Stromal cell of bone marrow (primary cell): ENCODE measurements around the gene NKD1.
A peak's percentile ranks its signal among the peaks of the same experiment; 100 is the strongest.

ENCODE experiments used
- DNase-seq: peaks from one replicate; pipeline ENCODE4 v3.0.0-alpha.2; 2012; ENCODE audit warnings: low read depth

NKD1 gene

DNA sequence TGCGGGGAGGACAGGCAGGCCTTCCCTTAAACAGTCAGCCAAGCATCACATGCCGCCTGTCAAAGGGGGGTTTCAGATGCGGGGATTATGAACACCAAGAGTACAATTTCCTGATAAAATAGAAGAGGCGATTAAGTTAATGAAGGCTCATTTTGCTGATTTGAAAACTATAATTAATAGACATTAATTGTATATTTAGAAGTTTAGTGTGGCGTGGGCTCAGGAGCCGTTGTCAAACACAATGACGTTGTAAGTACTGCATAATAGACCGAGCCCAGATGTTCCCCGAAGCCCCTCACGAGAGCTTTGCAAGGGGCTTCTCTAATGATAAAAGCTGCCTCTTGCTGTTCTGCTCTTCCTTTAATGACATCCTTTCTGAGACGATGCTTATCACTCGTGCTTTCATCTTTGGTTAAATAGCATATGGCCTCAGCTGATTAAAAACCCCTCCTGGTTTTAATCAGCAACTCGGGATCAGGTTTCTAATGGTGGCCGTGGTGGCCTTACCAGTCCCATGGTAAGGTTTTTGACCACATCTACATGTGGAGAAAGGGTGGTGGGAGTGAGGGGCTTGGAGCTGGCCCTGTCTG is 104.7 kb downstream of the NKD1 start:
- no peak for DNase-seq

DNA sequence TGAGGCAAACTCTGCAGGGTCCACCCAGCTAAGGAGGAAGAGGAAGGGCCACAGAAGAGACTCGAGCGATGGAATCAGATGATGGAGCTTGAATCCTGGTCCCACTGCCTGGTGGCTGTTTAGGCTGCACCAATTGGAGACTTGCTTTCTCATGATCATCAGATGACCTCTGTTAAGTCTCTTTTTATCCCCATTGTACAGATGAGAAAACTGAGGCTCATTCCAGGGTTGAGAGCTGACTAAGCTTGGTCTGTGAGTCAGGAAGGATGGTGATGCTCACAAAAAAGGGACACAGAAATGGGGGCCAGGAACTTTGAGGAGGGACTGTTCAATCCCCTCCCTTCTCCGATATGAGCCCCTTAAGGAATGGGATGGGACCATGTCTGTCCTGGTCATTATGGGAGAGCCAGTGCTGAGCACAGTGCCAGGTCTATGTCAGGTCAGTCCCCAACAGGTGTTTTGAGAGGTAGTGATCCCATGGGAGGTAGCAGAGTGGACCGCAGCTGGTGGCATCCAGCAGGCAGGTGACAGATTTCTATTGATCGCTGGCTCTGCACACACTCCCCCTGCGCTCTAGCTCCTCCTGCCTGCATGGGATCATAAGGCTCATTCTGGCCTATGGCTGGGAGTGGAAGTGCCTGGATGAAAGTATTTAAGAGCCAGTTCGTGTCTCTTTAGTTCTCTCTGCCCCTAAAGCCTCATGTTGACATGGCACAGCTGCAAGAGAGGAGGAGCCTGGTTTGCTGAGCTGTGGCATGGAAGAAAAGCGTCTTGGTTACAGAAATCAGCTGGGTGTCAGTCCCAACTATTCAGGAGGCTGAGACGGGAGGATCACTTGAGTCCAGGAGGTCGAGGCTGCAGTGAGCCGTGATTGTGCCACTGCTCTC is 105.7 kb downstream of the NKD1 start:
- DNase-seq, result no peak

DNA sequence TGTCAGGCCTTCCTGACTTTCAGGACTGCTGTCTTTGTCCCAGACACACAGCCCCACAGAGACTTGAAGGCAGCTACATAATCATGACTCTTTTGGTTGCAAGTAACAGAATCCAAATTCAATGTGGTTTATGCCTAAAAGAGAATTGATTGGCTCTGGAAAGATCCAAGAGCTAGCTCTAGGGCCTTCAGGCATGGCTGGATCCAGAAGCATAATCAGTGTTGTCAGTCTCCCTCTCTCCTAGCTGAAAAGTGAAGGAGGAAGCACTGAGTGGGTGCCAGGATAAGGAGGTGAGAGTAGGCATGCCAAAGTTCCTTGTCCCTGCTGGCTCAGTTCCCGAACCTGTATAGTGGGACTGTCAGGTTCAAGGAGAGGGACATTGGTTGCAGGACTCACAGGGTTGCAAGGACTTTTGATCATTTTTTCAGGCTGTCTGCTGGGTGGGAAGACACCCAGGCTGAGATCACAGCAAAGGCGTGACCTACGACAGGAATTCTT is 107.4 kb downstream of the NKD1 start:
- no peak for DNase-seq

DNA sequence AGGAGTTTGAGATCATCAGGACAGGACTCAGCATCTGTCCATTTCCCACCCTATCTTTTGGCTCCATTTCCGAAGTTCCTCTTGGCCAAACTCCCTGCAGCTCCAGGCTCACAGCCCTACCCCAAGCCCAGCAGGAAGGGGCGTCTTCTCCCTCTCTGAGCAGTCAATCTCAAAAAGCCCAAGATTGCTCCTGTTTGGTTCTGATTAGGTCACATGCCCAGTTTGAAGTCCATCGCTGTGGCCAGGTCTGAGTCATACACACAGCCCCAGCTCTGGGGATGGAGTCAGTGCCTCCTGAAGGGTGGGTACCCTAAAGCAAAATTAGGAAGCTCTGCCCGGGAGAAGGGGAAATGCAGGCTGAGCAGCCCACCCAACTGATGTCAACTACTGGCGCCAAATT is 109.0 kb downstream of the NKD1 start:
- DNase-seq, result peak; percentile 5

DNA sequence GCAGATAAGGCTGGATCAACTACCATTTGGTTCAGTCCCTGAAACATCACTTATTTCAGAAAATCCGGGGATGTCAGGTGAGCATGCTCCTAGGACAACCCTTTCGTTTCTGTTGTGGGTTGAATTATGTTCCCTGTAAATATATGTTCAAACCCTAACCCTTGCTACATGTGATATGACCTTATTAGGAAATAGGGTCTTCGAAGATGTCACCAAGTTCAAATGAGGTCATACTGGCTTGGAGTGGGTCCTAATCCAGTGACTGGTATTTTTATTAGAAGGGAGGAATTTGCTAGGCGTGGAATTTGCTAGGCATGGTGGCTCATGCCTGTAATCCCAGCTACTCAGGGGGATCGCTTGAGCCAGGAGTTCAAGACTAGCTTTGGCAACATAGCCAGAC is 111.6 kb downstream of the NKD1 start:
- no peak for DNase-seq

DNA sequence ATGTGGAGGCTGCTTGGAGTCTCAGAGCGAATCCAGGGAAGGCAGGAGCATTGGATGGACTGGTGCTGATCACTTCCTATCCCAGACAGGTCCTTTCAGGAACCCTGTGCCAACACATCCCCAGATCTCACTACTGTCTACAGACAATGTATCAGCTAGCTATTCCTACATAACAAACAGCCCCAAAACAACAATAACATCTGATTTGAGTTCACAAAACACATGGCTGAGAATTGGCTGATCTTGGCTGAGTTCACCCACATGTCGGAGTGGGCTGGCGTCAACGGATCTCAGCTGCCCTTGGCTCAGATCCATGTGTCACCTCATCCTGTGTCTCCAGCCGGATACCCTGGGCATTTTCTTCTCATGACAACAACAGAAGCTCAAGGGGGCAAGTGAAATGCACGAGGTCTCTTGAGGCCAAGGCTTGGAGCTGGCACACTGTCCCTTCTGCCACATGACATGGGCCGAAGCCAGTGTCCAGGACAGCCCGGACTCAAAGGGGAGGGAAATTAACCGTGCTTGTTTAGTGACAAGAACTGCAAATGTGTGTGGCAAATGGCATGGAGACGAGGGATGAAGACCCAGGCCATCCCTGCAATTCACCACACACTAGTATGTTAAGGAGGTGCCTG is 114.2 kb downstream of the NKD1 start:
- DNase-seq, result no peak

DNA sequence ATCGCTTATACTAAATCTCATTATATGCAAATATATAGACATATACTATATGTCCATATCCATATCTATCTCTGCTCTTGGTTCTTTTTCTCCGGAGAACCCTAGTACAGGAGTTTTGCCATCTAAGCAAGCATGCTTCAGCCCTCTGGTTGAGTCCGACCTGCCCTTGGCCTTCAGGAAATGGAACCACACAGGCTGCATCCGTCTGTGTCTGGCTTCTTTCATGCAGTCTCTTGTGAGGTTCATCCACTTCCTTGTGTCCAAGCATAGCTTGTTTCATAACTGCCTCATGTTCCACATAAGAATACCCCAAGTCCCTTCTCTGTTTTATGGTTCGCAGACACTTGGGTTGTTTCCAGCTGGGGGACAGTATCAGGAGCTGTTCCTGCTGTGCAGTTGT is 116.1 kb downstream of the NKD1 start:
- DNase-seq, result no peak

DNA sequence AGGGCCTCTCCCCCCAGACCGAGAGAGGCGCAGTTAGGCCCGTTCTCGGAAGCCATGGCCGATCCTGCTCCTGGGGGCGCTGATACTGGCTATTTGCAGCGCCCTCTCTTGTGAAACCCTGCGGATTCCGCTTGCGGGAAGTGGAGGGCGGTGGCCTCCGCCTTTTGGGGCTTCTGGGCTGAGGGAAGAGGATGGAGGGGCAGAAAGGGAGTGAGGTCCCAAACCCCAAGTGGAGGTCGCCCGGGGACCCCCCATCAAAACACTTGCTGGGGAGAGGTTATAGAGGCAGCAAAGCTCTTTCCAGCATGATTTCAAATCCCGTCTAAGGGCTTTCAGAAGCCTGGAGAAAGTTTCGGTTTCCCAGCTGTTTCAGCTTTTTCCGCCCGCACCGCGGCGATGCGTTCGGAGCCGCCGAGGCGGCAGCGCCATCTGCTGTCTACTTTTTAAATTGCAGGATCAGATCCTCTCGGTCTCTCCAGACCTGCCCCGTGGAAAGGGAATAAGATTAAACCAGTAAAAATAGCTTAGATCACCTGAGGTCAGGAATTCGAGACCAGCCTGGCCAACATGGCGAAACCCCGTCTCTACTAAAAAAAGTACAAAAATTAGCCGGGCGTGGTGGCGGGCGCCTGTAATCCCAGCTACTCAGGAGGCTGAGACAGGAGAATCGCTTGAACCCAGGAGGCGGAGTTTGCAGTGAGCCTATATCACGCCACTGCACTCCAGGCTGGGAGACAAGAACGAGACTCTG is 117.1 kb downstream of the NKD1 start:
- peak; percentile 44 for DNase-seq

DNA sequence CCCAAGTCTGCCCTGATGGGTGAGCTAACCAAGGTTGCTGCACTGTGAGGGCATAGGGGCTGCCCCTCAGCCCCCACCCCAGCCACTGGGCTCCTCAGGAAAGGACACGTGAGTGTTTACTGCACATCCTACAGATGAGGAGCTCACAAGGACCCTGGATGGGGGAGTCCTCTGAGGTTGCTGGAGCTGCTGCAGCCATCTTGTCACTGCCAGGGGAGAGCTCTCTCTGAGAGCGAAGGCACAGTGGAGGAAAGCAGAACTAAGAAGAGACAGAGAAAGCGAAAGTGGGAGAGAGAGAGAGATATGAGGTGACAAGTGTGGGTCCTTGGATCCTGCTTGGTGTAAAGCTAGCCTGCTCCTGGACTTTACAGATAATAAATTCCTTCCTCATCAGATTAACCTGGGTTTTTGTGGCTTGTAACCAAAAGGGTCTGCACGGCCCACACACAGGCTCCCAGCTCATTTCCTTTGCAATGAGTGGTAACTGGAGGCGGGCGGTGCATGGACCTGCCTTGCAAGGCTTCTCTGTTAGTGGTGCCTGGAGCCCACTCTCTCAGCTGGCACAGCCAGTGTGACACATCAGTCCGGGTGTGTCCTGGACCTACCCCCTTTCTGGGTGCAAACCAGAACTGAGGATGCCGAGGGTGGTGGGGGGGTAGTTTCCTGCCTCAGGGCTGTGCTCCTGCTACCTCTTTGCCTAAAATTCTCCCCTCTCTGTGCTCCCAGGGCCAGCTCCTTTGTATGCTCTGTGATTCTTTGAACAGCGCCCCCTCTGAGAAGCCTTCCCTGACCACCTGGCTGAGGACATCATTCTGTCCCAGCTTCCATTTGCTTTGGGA is 118.7 kb downstream of the NKD1 start:
- DNase-seq, result no peak

DNA sequence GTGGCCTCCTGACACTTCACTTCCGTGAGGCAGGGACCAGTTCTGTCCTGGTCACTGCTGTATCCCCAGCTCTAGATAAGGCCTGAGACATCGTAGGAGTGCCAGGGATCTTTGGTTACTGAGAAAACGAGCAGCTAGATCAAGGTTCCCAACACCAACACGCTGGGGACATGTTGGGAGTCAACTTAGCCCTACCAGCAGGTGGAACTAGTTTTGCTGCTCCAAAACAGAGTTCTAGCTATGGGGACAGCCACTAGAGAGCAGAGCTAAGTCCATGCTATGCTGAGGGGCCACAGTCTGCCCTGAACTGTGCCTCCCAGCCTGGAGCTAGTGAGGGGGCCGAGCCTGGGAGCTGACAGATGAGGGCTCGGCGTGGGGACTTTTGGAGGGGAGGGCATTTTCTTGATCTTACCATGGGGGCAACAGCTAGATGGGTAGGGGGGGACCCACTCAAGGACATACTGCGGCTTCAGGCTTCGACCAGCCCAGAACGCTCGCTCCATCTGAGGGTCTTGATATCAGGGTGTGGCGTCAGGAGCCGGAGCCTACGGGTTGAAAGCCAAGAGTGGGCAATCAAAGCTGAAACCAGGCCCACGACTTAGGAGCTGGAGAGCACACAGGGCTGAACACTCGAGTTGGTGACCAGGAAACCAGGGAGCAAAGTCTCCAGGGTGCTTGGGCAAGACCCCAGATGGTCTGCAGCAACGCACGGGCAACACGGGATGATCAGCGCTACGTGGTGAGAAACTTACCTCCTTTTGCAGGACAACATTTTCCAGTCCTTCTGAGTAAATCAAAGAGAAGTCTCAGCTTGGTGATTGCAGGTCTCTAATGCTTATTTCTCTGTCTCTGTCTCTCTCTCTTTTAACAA is 119.5 kb downstream of the NKD1 start:
- no peak for DNase-seq

DNA sequence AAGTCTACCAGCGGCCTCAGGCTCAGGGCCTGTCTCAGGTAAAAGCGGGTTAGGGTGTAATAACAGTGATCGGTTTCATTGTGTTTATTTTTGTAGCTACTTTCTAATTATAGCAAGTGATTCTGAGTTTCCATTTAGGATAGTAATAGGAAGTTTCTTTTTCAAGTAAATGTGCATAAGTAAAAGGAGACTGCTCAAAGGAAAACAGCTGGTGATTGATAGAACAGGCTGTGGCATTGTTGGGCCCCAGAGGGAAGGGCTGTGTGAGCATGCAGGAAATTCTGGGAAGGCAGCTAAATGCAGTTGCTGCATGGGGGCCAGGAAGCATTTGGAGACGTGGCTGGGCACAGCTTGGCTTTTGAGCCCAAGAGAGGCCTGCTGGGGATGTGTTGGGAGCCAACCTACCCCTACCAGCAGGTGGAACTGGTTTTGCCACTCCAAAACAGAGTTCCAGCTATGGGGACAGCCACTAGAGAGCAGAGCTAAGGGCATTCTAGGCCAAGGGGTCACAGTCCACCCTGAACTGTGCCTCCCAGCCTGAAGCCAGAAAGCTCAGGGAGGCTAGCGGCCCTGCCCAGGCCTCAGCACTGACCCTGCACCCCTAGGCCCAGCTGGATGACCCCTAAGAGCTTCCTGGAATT is 120.3 kb downstream of the NKD1 start:
- DNase-seq, result no peak

DNA sequence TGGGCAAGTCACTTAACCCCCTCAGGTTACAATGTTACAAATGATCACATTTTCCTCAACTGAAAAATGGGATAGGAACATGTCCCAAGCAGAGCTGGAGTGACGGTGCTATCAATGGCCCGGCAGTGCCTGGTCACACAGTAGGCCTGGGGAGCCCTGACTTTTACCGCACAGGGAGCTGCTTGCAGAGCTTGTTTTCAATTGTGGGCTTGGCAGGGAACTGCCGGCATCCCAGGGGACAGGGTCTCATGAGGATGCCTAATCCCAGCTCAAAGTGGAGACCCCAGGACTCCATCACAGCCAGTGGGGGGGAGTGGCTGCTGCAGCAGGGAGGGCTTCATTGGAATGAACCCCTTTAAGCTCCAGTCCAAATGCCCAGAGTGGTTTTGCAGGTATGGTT is 121.5 kb downstream of the NKD1 start:
- no peak for DNase-seq

DNA sequence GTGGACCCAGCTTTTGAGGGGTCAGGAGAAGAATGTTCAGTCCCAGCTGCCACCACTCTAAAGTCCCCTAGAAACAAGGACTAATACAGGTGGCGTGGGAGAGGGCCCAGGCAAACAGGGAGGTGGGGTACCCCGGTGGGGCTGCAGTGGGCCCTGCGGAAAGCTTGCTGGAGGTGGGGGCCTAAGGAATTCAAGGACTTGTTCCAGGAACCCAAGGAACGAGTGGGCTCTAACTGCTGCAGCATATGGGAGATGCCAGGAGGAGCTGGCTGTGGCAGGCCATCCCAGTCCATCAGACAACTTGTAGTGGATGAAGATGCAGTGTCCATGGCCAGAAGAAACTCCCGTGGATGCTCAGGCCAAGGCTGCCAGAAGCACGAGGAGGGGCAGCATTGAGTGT is 122.3 kb downstream of the NKD1 start:
- no peak for DNase-seq

DNA sequence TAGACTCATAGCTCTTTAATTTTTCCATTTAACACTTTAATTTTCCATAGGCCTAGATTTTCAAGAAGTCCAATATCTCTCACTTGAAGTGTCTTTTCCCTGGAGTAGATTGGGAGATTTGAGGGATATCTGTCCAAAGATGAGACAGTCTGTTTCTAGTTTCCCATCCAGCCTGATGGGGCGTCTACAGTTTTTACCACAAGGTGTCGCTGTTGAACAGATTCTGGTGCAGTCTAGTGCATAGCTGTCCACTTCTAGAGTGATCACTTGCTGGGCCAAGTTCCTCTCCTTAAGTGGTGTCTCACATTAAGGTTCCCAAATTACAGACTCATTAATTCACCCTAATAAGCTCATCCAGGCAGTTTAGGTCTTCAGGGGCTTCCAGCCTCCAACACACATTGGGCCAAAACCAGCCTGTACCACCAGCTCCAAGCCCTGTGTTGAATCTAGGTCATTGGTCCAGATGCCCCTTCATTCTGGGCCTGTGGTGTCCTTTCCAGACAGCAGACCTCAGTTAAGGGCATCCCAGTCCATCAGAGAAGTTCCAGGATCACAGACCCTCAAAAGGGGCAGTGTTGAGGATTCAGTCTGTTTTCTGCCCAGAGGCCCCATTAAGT is 123.6 kb downstream of the NKD1 start:
- no peak for DNase-seq

DNA sequence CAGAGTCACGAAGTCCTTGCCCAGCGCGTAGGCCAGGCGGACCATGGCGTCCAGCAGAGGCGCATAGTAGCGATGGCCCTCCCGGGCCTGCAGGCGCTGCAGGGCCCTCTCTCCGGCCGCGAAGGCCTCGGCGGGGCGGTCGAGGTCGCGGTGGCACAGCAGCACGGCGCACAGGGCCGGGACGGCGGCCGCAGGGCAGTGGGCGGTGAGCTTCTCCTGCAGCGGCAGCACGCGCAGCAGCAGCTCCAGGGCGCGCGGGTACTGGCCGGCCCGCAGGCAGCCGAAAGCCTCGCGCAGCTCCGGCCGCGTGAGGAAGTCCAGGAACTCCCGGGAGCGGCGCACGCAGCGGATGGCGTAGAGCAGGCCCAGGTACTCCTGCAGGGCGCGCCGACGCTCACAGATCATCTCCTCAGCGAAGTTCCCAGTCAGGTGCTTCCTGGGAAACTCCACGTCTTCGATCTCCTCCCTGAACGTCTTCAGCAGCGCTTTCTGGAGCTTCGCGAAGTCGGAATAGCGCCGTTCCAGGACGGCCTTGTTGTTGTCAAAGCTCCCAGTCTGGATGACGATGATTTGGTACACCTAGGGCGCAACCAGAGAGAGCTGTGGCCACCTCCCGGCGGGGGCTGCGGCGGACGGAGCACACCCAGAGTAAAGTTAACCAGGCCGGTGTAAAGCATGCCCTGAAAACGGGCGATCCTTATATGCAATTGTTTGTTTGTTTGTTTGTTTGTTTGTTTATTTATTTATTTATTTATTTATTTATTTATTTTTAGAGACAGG is 125.5 kb downstream of the NKD1 start:
- no peak for DNase-seq

DNA sequence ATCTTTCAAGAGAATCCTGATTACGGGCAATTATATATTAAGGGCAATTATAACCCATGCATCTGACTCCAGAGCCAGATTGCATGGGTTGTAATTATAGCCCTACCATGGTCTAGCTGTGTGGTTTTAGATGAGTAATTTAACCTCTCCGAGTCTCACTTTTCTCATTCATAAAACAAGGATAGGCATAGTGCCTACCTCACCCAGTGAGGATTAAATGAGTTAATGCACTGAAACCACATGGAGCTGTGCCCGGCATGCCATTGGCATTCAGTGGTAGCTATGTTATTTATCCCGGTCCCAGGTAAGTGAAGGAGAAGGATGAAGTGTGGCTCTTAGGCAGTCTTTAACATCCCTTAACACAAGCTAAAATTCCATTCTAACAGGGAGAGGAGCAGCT is 126.6 kb downstream of the NKD1 start:
- DNase-seq, result no peak

DNA sequence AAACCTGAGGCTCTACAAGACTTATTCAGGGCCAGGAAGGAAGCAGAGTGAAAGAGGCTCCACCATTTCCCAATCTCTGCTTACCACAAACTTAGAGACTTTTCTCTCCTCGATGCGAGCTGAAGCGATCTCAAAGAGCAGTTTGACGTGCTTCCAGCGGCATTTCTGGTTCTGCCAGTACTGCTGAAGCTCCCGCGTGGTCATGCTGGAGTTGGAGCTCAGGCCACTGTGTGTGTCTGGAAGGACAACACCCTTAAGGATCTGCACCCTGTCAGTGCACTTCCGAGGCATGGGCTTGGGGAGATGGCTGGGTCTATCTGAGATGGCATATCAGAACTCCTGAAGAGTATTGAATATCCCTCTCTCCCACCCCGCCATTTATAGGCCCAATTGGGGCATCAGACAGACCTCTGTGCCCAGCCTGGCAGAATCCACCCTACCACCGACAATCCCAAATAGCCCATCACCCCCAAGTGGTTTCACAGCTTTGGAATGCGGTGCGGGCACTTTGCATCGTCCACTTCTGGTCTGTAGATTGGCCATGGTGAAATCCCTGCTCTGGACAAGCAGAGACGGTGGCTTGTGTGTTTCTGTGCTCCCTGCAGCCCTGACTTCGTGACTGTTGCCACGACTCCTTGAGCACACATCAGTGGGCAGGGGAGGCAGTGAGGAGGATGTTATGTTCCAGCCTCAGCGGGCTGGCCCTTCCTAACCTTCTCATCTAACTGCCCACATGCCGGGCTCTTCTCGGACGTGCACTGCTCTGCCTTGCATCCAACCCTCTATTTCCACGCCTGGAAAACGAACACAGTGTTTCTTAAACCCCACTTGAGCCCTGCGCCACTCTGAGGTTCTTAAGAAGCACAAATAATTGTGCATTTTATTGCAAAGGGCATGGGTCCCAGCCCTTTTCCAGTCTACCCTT is 127.8 kb downstream of the NKD1 start:
- DNase-seq, result no peak
